Spleen (tissue), 11 donors: ENCODE measurements around the gene POLR1F. TPM values are rescaled to one million over a fixed set of nuclear protein-coding genes. Genes with fewer than 3 reads are reported as not detected.
A peak's percentile ranks its signal among the peaks of the same experiment; 100 is the strongest.
"Not testable (repeated sequence)": the region's sequence is repeated elsewhere in the genome, so short reads cannot be mapped to it uniquely, and the experiment has no call there.

Experiments
- DNase-seq: peaks from one replicate; pipeline ENCODE4 v3.0.0-alpha.2; 2020
- H3K27ac ChIP-seq, 8 donors: fragments of 200-600 bp; sonication (generic) in 7 of 8; 1 replicate in 4 of 8; 2 replicates in 4 of 8; pipeline versions ENCODE4 v1.5.0 to v1.8.0; 2016 to 2021; ENCODE audit warnings: inconsistent platforms in 4 of 8, mild to moderate bottlenecking in 4 of 8, moderate library complexity in 1 of 8
- H3K27me3 ChIP-seq, 7 donors: fragments of 200-600 bp; sonication (generic) in 6 of 7; replicated peaks in 1 of 7; 1 replicate in 4 of 7; 2 replicates in 3 of 7; pipeline versions ENCODE4 v1.5.0 to v1.8.0; 2016 to 2021; ENCODE audit warnings: inconsistent platforms in 3 of 7, mild to moderate bottlenecking in 1 of 7
- H3K36me3 ChIP-seq, 6 donors: fragments of 200-600 bp; sonication (generic) in 5 of 6; 1 replicate in 4 of 6; 2 replicates in 2 of 6; pipeline versions ENCODE4 v1.5.0 to v1.8.0; 2016 to 2021; ENCODE audit warnings: inconsistent platforms in 2 of 6
- H3K4me1 ChIP-seq, 6 donors: fragments of 200-600 bp; sonication (generic) in 5 of 6; 1 replicate in 3 of 6; 2 replicates in 3 of 6; pipeline versions ENCODE4 v1.5.0 to v1.8.0; 2016 to 2021; ENCODE audit warnings: inconsistent platforms in 3 of 6
- H3K4me3 ChIP-seq, 8 donors: fragments of 200-600 bp; sonication (generic) in 7 of 8; 1 replicate in 4 of 8; 2 replicates in 4 of 8; pipeline versions ENCODE4 v1.5.0 to v1.8.0; 2016 to 2021; ENCODE audit warnings: inconsistent platforms in 4 of 8, mild to moderate bottlenecking in 4 of 8, moderate library complexity in 2 of 8
- H3K9me3 ChIP-seq, 8 donors: fragments of 200-600 bp; sonication (generic) in 7 of 8; 1 replicate in 4 of 8; 2 replicates in 4 of 8; pipeline versions ENCODE4 v1.5.0 to v1.8.0; 2016 to 2021; ENCODE audit warnings: inconsistent platforms in 4 of 8
- CTCF ChIP-seq, 11 experiments: fragments of 200-600 bp in 7 of 11; fragments of 450-650 bp in 4 of 11; sonication (generic) in 4 of 11; IDR thresholded peaks in 8 of 11; conservative IDR thresholded peaks in 3 of 11; 1 replicate in 7 of 11; 2 replicates in 4 of 11; pipeline versions ENCODE4 v1.4.0 to v1.8.0; 2016 to 2021; ENCODE audit warnings: antibody characterized with exemption in 11 of 11, inconsistent platforms in 4 of 11, mild to moderate bottlenecking in 1 of 11
- POLR2A ChIP-seq, 3 donors: fragments of 450-650 bp; IDR thresholded peaks; one replicate each; pipeline ENCODE4 v1.5.1; 2017; ENCODE audit warnings: antibody characterized with exemption in 3 of 3, mild to moderate bottlenecking in 1 of 3
- POLR2AphosphoS5 ChIP-seq, 3 donors: sonication (generic); formaldehyde crosslinking; IDR thresholded peaks; one replicate each; pipeline ENCODE4 v1.5.1; 2017; ENCODE audit warnings: antibody characterized with exemption in 3 of 3
- whole genome bisulfite sequencing, 5 donors: extraction: QIAGEN DNeasy Blood & Tissue Kit in 3 of 5; methylation state at CpG; one replicate each; pipeline versions ENCODE4 v1.1.5 to v1.1.7; 2013 to 2018; 5-methylcytosine and 5-hydroxymethylcytosine counted together
- intact Hi-C: fragments of 100-400 bp; cut with DNase I; formaldehyde crosslinking; loops from one replicate; pipeline ENCODE4 v1.15.0; 2023; ENCODE audit warnings: low total_unique reads
- polyA plus RNA-seq, 3 donors: library from polyadenylated mRNA; stranded (reverse); fragments of 200-250 nt; gene quantifications; one replicate each; pipeline ENCODE4 v1.2.1, GENCODE V29; 2013
- total RNA-seq, 7 donors: library from RNA; depleted of rRNA in 3 of 7; stranded (reverse); fragments of >200 nt in 3 of 7; fragmentation: NEBNext Ultra II Directional in 4 of 7; extraction: Animal tissue kit (Norgen Biotek cat#: 25700) in 4 of 7; gene quantifications; one replicate each; pipeline versions ENCODE4 v1.1.0 to v1.2.1, GENCODE V29; 2016 to 2021
- donor health status: healthy with polysubstance abuse.
- donor health status: DM: no; HTN: no; CAD: no; lungs with moderate emphysema.
- donor health status: DM: no; HTN: no; CAD: no.
- donor health status: Bipolar disorder and iron deficiency.
- donor health status: healthy.
- donor health status: DM: no; HTN: no; CAD: no.
- donor health status: DM: yes; HTN: yes; CAD: no.

Gene POLR1F
- total and polyA plus RNA-seq, 10 donors, result 7.1 to 24.4 (median 13.1) TPM

DNA sequence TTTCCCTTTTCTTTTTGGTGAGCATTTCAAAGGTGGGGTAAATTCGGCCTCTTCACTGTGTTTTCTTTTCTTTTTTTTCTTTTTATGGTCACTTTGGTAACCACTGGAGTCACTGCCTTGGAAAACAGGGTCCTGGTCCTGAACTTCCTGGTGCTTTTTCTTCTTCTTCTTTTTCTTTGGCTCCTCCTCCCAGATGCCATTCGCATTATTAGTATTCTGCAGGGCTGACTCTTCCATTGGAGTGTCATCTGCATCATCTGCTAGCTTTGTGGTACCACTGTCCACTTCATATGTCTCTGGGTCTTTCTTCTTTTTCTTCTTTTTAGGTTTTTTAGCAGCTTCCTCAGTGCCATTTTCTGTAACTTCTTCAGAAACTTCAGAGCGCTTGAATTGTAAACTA is 10.5 kb downstream of the POLR1F start:
- TF ChIP-seq POLR2AphosphoS5 (IDR thresholded peaks at IDR 0.05) (no peak), CTCF (IDR thresholded peaks at IDR 0.05 in 8 of 11, conservative IDR thresholded peaks at IDR 0.05 in 3 of 11) (no peak), POLR2A (IDR thresholded peaks at IDR 0.05) (no peak)
- Histone ChIP-seq H3K4me3 (no peak overlapping the region), H3K36me3 (peaks cover 0 to 78% (median 28%) of the 10 kb centered on the region in 6 donors), H3K4me1 (no peaks in the 10 kb centered on the region), H3K27ac (no peak overlapping the region), H3K9me3 (no peaks in the 10 kb centered on the region), H3K27me3 (no peaks in the 10 kb centered on the region)
- DNase-seq, result no peak
- 87 to 98% (median 93%) methylated on average over 3 of the region's 3 CpGs for WGBS, 5 donors
- intact Hi-C loops, result no loop called here

- no peak overlapping the region for H3K4me3 ChIP-seq
- TF ChIP-seq POLR2AphosphoS5 (IDR thresholded peaks at IDR 0.05) (no peak), CTCF (IDR thresholded peaks at IDR 0.05 in 8 of 11, conservative IDR thresholded peaks at IDR 0.05 in 3 of 11) (no peak), POLR2A (IDR thresholded peaks at IDR 0.05) (no peak)
- no peaks in the 10 kb centered on the region for H3K27me3 ChIP-seq
- no peaks in the 10 kb centered on the region for H3K4me1 ChIP-seq
- intact Hi-C loops, result no loop called here
- no peak for DNase-seq
- H3K36me3 ChIP-seq, result peaks cover 0 to 64% (median 24%) of the 10 kb centered on the region in 6 donors
- H3K27ac ChIP-seq, result no peak overlapping the region
- H3K9me3 ChIP-seq, result peaks cover 0 to 6% (median 0%) of the 10 kb centered on the region in 8 donors
These were observed 11.9 kb downstream of the POLR1F start for GRCh38 chr7:19696926-19697325.

GRCh38 chr7:19692111-19692828 is 16.6 kb downstream of the POLR1F start:
- TF ChIP-seq POLR2AphosphoS5 (IDR thresholded peaks at IDR 0.05), result peak in 1 of 3 donors; percentile 4
- TF ChIP-seq CTCF (IDR thresholded peaks at IDR 0.05 in 8 of 11, conservative IDR thresholded peaks at IDR 0.05 in 3 of 11), result no peak
- intact Hi-C loops, result no loop called here

GRCh38 chr7:19690736-19691135 is 18.1 kb downstream of the POLR1F start:
- TF ChIP-seq POLR2AphosphoS5 (IDR thresholded peaks at IDR 0.05), result no peak
- no peak overlapping the region for H3K27ac ChIP-seq
- intact Hi-C loops, result no loop called here
- DNase-seq, result no peak
- H3K4me3 ChIP-seq, result no peak overlapping the region
- no peaks in the 10 kb centered on the region for H3K27me3 ChIP-seq
- H3K4me1 ChIP-seq, result no peaks in the 10 kb centered on the region
- H3K9me3 ChIP-seq, result peaks cover 0 to 10% (median 0%) of the 10 kb centered on the region in 8 donors
- 34 to 83% (median 78%) methylated on average over 1 of the region's 1 CpG for WGBS, 5 donors
- peaks cover 0 to 4% (median 0%) of the 10 kb centered on the region in 6 donors for H3K36me3 ChIP-seq

More at GRCh38 chr7:19692111-19692828, 16.6 kb downstream of the POLR1F start:
- Histone ChIP-seq H3K4me1 (no peaks in the 10 kb centered on the region), H3K9me3 (peaks cover 0 to 10% (median 0%) of the 10 kb centered on the region in 8 donors), H3K4me3 (no peak overlapping the region), H3K27ac (no peak overlapping the region), H3K27me3 (no peaks in the 10 kb centered on the region), H3K36me3 (peaks cover 0 to 17% (median 4%) of the 10 kb centered on the region in 6 donors)
- whole genome bisulfite sequencing, 5 donors, result 93 to 98% (median 96%) methylated on average over 22 to 26 of the region's 26 CpGs
- peak; percentile 71 for DNase-seq

GRCh38 chr7:19689130-19689529 is 19.7 kb downstream of the POLR1F start:
- H3K36me3 ChIP-seq, H3K27me3 ChIP-seq, H3K9me3 ChIP-seq, H3K27ac ChIP-seq, H3K4me3 ChIP-seq, DNase-seq, H3K4me1 ChIP-seq, intact Hi-C loops: not testable (repeated sequence)
- 79 to 93% (median 85%) methylated on average over 8 to 12 of the region's 12 CpGs for WGBS, 5 donors
